ENCODE measurements around the gene NFIB.

- TF ChIP-seq POLR2A (IDR thresholded peaks at IDR 0.05): no peak
- no peak for TF ChIP-seq CTCF (IDR thresholded peaks at IDR 0.05 in 4 of 5, conservative IDR thresholded peaks at IDR 0.05 in 1 of 5)
These were observed 100.4 kb downstream of the NFIB start for GRCh38 chr9:14213504-14213903.
